HL-60 (cell line): ENCODE measurements around the gene AKT2.

ENCODE experiments used
- CTCF ChIP-seq: IDR thresholded peaks from one replicate; pipeline ENCODE4 v1.5.1; 2011; ENCODE audit warnings: low read length, control low read depth, inconsistent platforms; ENCODE audit not compliant: insufficient read depth
- REST ChIP-seq: IDR thresholded peaks from 2 replicates; pipeline ENCODE4 v1.6.1; 2012; ENCODE audit warnings: low read depth; ENCODE audit not compliant: insufficient replicate concordance

DNA sequence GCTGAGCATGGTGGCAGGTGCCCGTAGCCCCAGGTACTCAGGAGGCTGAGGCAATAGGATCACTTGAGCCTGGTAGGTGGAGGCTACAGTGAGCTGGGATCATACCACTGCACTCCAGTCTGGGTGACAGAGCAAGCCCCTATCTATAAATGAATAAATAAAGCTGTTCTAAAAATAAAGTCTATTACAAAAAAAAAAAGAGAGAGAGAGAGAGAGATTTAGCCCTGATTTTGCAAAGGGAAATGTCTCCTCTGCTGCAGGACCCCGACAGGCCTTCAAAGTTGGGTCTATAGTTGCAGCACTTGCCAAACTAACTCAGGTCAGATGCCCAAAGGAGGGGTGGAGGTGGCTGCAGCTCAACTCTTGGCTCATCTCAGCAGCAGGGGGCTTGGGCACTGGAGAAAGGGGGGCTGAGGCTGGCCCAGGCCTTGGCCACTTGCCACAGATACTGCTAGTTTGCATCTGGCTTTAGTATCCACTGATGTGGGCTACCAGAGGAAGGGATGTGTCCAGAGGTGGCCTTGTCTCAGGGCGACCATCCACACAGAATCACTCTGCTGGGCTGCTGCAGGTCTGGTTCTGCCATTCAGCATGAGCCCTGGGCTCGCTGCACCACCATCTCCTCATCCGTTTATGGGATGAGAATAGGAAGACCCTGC lies 30.8 kb upstream of the AKT2 start:
- no peak for TF ChIP-seq CTCF
- no peak for TF ChIP-seq REST
